Measurements from ENCODE around the gene OR51B4. TPM values are rescaled to one million over a fixed set of nuclear protein-coding genes. Genes with fewer than 3 reads are reported as not detected.

The OR51B4 gene
- total RNA-seq, 1 experiment from 2014 or later, result 43.7 TPM

GRCh38 chr11:5252192-5252918 lies 49.4 kb downstream of the OR51B4 start:
- H3K9me3 ChIP-seq (ENCODE audit: control insufficient read depth in 1 of 2, insufficient read depth in 1 of 2, low read depth in 1 of 2, low read length in 2 of 2), result no peaks in the 10 kb centered on the region
- no TSS peak for BruUV-seq (replicated peaks)
- TF ChIP-seq ELF1 (IDR thresholded peaks at IDR 0.05; ENCODE audit: borderline replicate concordance, low read depth) (no peak), FOSL1 (IDR thresholded peaks at IDR 0.05; ENCODE audit: low read depth) (no peak), ZNF274 (IDR thresholded peaks at IDR 0.05; ENCODE audit: low read depth, low read length) (no peak), EZH2phosphoT487 (IDR thresholded peaks at IDR 0.05; ENCODE audit: borderline replicate concordance) (no peak), SRF (IDR thresholded peaks at IDR 0.05; ENCODE audit: low read depth) (no peak), REST (IDR thresholded peaks at IDR 0.05; ENCODE audit: low read depth) (no peak), RAD21 (IDR thresholded peaks at IDR 0.05; ENCODE audit: low read depth) (no peak), YY1 (IDR thresholded peaks at IDR 0.05; ENCODE audit: extremely low read depth, insufficient replicate concordance, low read depth, low read length) (no peak), TCF7L2 (IDR thresholded peaks at IDR 0.05; ENCODE audit: borderline replicate concordance, extremely low read depth, insufficient read depth, insufficient read length) (no peak), EGR1 (IDR thresholded peaks at IDR 0.05; ENCODE audit: low read depth) (no peak)
- H3K36me3 ChIP-seq (ENCODE audit: control insufficient read depth in 1 of 2, insufficient read depth in 2 of 2, low read length in 2 of 2), result no peaks in the 10 kb centered on the region; a peak in 1 of 4 replicates
- peaks cover 21% of the 10 kb centered on the region for H3K27me3 ChIP-seq (ENCODE audit: insufficient read depth, low read length)
- no peak overlapping the region for H3K4me2 ChIP-seq (ENCODE audit: low read length)
- intact Hi-C loops (cut with micrococcal nuclease), result no loop called here
- DNase-seq (ENCODE audit: low read depth, low spot score) (no peak), ATAC-seq (no peak)
- H3K9ac ChIP-seq (ENCODE audit: low read length), result no peak overlapping the region
- ChIA-PET POLR2A (no interaction called here), CTCF (no interaction called here), RAD21 (ENCODE audit: low non-redundant PET in 1 of 2, low total read pairs in 2 of 2, uncharacterized antibody in 2 of 2, unreplicated experiment in 2 of 2) (no interaction called here)
- no peak overlapping the region for H3K27ac ChIP-seq (ENCODE audit: low read depth, low read length)
- H3K9me2 ChIP-seq (ENCODE audit: insufficient read depth), result no peaks in the 10 kb centered on the region
- H3K4me1 ChIP-seq (ENCODE audit: control insufficient read depth in 1 of 2, insufficient read depth in 2 of 2, low read length in 2 of 2), result no peaks in the 10 kb centered on the region
- no peak overlapping the region for H2AFZ ChIP-seq (ENCODE audit: low read depth, low read length, poor library complexity, severe bottlenecking)
- H3K4me3 ChIP-seq (replicated peaks in 1 of 2; ENCODE audit: low read depth in 1 of 2, low read length in 2 of 2), result no peak overlapping the region
- no peaks in the 10 kb centered on the region for H3K79me2 ChIP-seq (ENCODE audit: insufficient read depth, low read length)
- H4K20me1 ChIP-seq (ENCODE audit: insufficient read depth), result no peaks in the 10 kb centered on the region
